Measurements from ENCODE around the gene BAIAP3.

BAIAP3 gene

GRCh38 chr16:1379304-1380076, 46.0 kb downstream of the BAIAP3 start:
- no peak for FAIRE-seq
- peak; percentile 82 for DNase-seq (ENCODE audit: extremely low spot score, insufficient read length, low read depth)

- no peak for DNase-seq (ENCODE audit: extremely low spot score, insufficient read length, low read depth)
- FAIRE-seq: no peak
Observed at GRCh38 chr16:1380195-1380594, 46.8 kb downstream of the BAIAP3 start.

- DNase-seq (ENCODE audit: extremely low spot score, insufficient read length, low read depth): no peak
- FAIRE-seq: no peak
Observed at GRCh38 chr16:1381612-1382406, 48.4 kb downstream of the BAIAP3 start.

- DNase-seq (ENCODE audit: extremely low spot score, insufficient read length, low read depth) (no peak), FAIRE-seq (no peak)
Observed at GRCh38 chr16:1383556-1383955, 50.1 kb downstream of the BAIAP3 start.

GRCh38 chr16:1385232-1385631, 51.8 kb downstream of the BAIAP3 start:
- FAIRE-seq: no peak
- DNase-seq (ENCODE audit: extremely low spot score, insufficient read length, low read depth): no peak

- DNase-seq (ENCODE audit: extremely low spot score, insufficient read length, low read depth) (no peak), FAIRE-seq (no peak)
Observed at GRCh38 chr16:1387331-1387730, 53.9 kb downstream of the BAIAP3 start.

- no peak for DNase-seq (ENCODE audit: extremely low spot score, insufficient read length, low read depth)
- FAIRE-seq: no peak
Observed at GRCh38 chr16:1389762-1390161, 56.3 kb downstream of the BAIAP3 start.

GRCh38 chr16:1390239-1390779, 56.9 kb downstream of the BAIAP3 start:
- FAIRE-seq (no peak), DNase-seq (ENCODE audit: extremely low spot score, insufficient read length, low read depth) (no peak)

- DNase-seq (ENCODE audit: extremely low spot score, insufficient read length, low read depth): no peak
- FAIRE-seq: no peak
Observed at GRCh38 chr16:1392826-1393225, 59.4 kb downstream of the BAIAP3 start.

GRCh38 chr16:1393613-1394176, 60.2 kb downstream of the BAIAP3 start:
- no peak for FAIRE-seq
- DNase-seq (ENCODE audit: extremely low spot score, insufficient read length, low read depth): no peak

- FAIRE-seq (no peak), DNase-seq (ENCODE audit: extremely low spot score, insufficient read length, low read depth) (no peak)
Observed at GRCh38 chr16:1394367-1394951, 61.0 kb downstream of the BAIAP3 start.

GRCh38 chr16:1395444-1396031, 62.1 kb downstream of the BAIAP3 start:
- DNase-seq (ENCODE audit: extremely low spot score, insufficient read length, low read depth) (no peak), FAIRE-seq (no peak)

GRCh38 chr16:1397779-1398178, 64.3 kb downstream of the BAIAP3 start:
- no peak for FAIRE-seq
- DNase-seq (ENCODE audit: extremely low spot score, insufficient read length, low read depth): no peak

- DNase-seq (ENCODE audit: extremely low spot score, insufficient read length, low read depth) (no peak), FAIRE-seq (no peak)
Observed at GRCh38 chr16:1398351-1398750, 64.9 kb downstream of the BAIAP3 start.
